Heart left ventricle (tissue), 16 donors: ENCODE measurements around the gene CD300LF. TPM values are rescaled to one million over a fixed set of nuclear protein-coding genes. Genes with fewer than 3 reads are reported as not detected.

Source experiments
- ATAC-seq, 4 donors: fragments of 200-7000 bp; cut with Tn5 transposase; one replicate each; pipeline ENCODE4 v1.9.1; 2020 to 2022; ENCODE audit warnings: moderate library complexity in 4 of 4, mild to moderate bottlenecking in 3 of 4, moderate number of reproducible peaks in 1 of 4
- DNase-seq, 5 donors: peaks; one replicate each; pipeline ENCODE4 v3.0.0-alpha.2; 2020
- H3K27ac ChIP-seq, 12 donors: fragments of 200-600 bp; sonication (generic) in 4 of 12; one replicate each; pipeline versions ENCODE4 v1.5.0 to v1.8.0; 2016 to 2022; ENCODE audit warnings: mild to moderate bottlenecking in 2 of 12
- H3K27me3 ChIP-seq, 9 donors: fragments of 200-600 bp; sonication (generic) in 2 of 9; one replicate each; pipeline versions ENCODE4 v1.5.1 to v1.8.0; 2016 to 2022; ENCODE audit warnings: mild to moderate bottlenecking in 3 of 9
- H3K36me3 ChIP-seq, 9 donors: fragments of 200-600 bp; sonication (generic) in 2 of 9; one replicate each; pipeline versions ENCODE4 v1.5.0 to v1.8.0; 2018 to 2022; ENCODE audit warnings: mild to moderate bottlenecking in 2 of 9
- H3K4me1 ChIP-seq, 12 donors: fragments of 200-600 bp; sonication (generic) in 4 of 12; one replicate each; pipeline versions ENCODE4 v1.5.0 to v1.8.0; 2016 to 2022; ENCODE audit warnings: mild to moderate bottlenecking in 3 of 12
- H3K4me3 ChIP-seq, 12 donors: fragments of 200-600 bp; sonication (generic) in 4 of 12; one replicate each; pipeline versions ENCODE4 v1.5.0 to v1.8.0; 2017 to 2022; ENCODE audit warnings: mild to moderate bottlenecking in 9 of 12, moderate library complexity in 4 of 12
- H3K9me3 ChIP-seq, 12 donors: fragments of 200-600 bp; sonication (generic) in 4 of 12; one replicate each; pipeline versions ENCODE4 v1.5.0 to v1.8.0; 2016 to 2022; ENCODE audit warnings: mild to moderate bottlenecking in 1 of 12
- CTCF ChIP-seq, 12 donors: fragments of 200-600 bp; sonication (generic) in 4 of 12; IDR thresholded peaks; one replicate each; pipeline versions ENCODE4 v1.5.0 to v1.8.0; 2018 to 2022; ENCODE audit warnings: antibody characterized with exemption in 12 of 12, mild to moderate bottlenecking in 5 of 12
- POLR2A ChIP-seq, 2 donors: fragments of 450-650 bp; IDR thresholded peaks; one replicate each; pipeline ENCODE4 v1.6.1; 2017; ENCODE audit warnings: antibody characterized with exemption in 2 of 2, mild to moderate bottlenecking in 2 of 2, moderate library complexity in 2 of 2
- WGBS, 4 donors: extraction: QIAGEN DNeasy Blood & Tissue Kit in 2 of 4; methylation state at CpG; one replicate each; pipeline versions ENCODE4 v1.1.5 to v1.1.7; 2013 to 2018; 5-methylcytosine and 5-hydroxymethylcytosine counted together
- intact Hi-C, 10 donors: fragments of 100-400 bp; cut with DNase I; formaldehyde crosslinking; loops; one replicate each; pipeline versions ENCODE4 v1.11.1 to v1.14.2; 2022
- polyA plus RNA-seq, 2 donors: library from polyadenylated mRNA; stranded (reverse); fragments of 200-250 nt; gene quantifications; one replicate each; pipeline ENCODE4 v1.2.3, GENCODE V29; 2013
- total RNA-seq, 9 donors: library from RNA; depleted of rRNA in 2 of 9; stranded (reverse); fragments of >200 nt in 2 of 9; fragmentation: NEBNext Ultra II Directional in 3 of 9; extraction: Animal tissue kit (Norgen Biotek cat#: 25700) in 3 of 9; gene quantifications; one replicate each; pipeline versions ENCODE4 v1.1.0 to v1.2.4, GENCODE V29; 2016 to 2023
- donor health status: ischemic (EF 13 %, LVEDD 7.1; RV severe dilation, severe dysfunction).
- donor health status: healthy with polysubstance abuse.
- donor health status: DM: no; HTN: yes; CAD: no.
- donor health status: DM: no; HTN: no; CAD: no.
- donor health status: ischemic (EF 25% LVEDD 6.9; RV normal size, moderate dysfunction).
- donor health status: ischemic (EF 25% LVEDD 5.7; RV mildly dilated, moderate dysfunction).
- donor health status: healthy.
- donor health status: DM: yes; HTN: yes; CAD: no.
- donor health status: ischemic (EF 35%, LVEDD 5.7; RV mildly dilated, moderate dysfunction).
- donor health status: nonischemic (EF 11% LVEDD 7.7; RV severe dilation, severe dysfunction).
- donor health status: DM: yes; HTN: yes; CAD: no.
- donor health status: PGD.
- donor health status: ischemic (EF 29% LVEDD 5.4; RV normal size, mild dysfunction).
- donor health status: nonischemic (EF 23%, LVEDD 6.1; RV moderate dilation, normal function).

CD300LF gene
- total and polyA plus RNA-seq, 11 donors, result 0.15 to 7.0 (median 0.42) TPM; not detected in 2

GRCh38 chr17:74759941-74760340 lies 47.2 kb upstream of the CD300LF start:
- Histone ChIP-seq H3K27ac (peak overlapping the region in 8 of 12 donors; percentile 6 to 70 (median 54)), H3K4me1 (peaks cover 19 to 80% (median 48%) of the 10 kb centered on the region in 12 donors), H3K27me3 (no peaks in the 10 kb centered on the region), H3K36me3 (peaks cover 0 to 9% (median 0%) of the 10 kb centered on the region in 9 donors), H3K4me3 (no peak overlapping the region), H3K9me3 (no peaks in the 10 kb centered on the region)
- 87 to 91% (median 91%) methylated on average over 10 of the region's 10 CpGs for WGBS, 4 donors
- DNase-seq (no peak), ATAC-seq (no peak)
- TF ChIP-seq CTCF (IDR thresholded peaks at IDR 0.05), result no peak
- TF ChIP-seq POLR2A (IDR thresholded peaks at IDR 0.05), result no peak
- intact Hi-C loops, result no loop called here

GRCh38 chr17:74759243-74759801 lies 46.6 kb upstream of the CD300LF start:
- H3K4me3 ChIP-seq, result peak overlapping the region in 1 of 12 donors; percentile 10
- no peak for ATAC-seq
- no peaks in the 10 kb centered on the region for H3K9me3 ChIP-seq
- TF ChIP-seq POLR2A (IDR thresholded peaks at IDR 0.05), result no peak
- no peak for TF ChIP-seq CTCF (IDR thresholded peaks at IDR 0.05)
- WGBS, 4 donors, result 77 to 85% (median 83%) methylated on average over 6 to 9 of the region's 9 CpGs
- peaks cover 19 to 83% (median 48%) of the 10 kb centered on the region in 12 donors for H3K4me1 ChIP-seq
- no peaks in the 10 kb centered on the region for H3K27me3 ChIP-seq
- peaks cover 0 to 2% (median 0%) of the 10 kb centered on the region in 9 donors for H3K36me3 ChIP-seq
- peak overlapping the region in 6 of 12 donors; percentile 1 to 67 (median 49) for H3K27ac ChIP-seq
- no peak for DNase-seq
- intact Hi-C loops, result no loop called here

- ATAC-seq (peak in 2 of 4 donors; percentile 20 to 23), DNase-seq (peak in 1 of 5 donors; percentile 54)
- WGBS, 4 donors, result 66 to 90% (median 77%) methylated on average over 2 of the region's 2 CpGs
- TF ChIP-seq POLR2A (IDR thresholded peaks at IDR 0.05) (no peak), CTCF (IDR thresholded peaks at IDR 0.05) (no peak)
- Histone ChIP-seq H3K36me3 (no peaks in the 10 kb centered on the region), H3K4me3 (peak overlapping the region in 1 of 12 donors; percentile 10), H3K4me1 (peaks cover 19 to 85% (median 48%) of the 10 kb centered on the region in 12 donors), H3K27me3 (no peaks in the 10 kb centered on the region), H3K27ac (peak overlapping the region in 8 of 12 donors; percentile 1 to 67 (median 34)), H3K9me3 (no peaks in the 10 kb centered on the region)
- intact Hi-C loops, result no loop called here
Observed at GRCh38 chr17:74758848-74759168, 46.1 kb upstream of the CD300LF start.

- peak overlapping the region in 3 of 12 donors; percentile 2 to 10 (median 9) for H3K4me3 ChIP-seq
- H3K9me3 ChIP-seq, result no peaks in the 10 kb centered on the region
- peak in 3 of 4 donors; percentile 31 to 65 (median 38) for ATAC-seq
- H3K36me3 ChIP-seq, result no peaks in the 10 kb centered on the region
- peaks cover 19 to 85% (median 48%) of the 10 kb centered on the region in 12 donors for H3K4me1 ChIP-seq
- peak in 2 of 5 donors; percentile 65 to 69 for DNase-seq
- peak overlapping the region in 11 of 12 donors; percentile 1 to 67 (median 29) for H3K27ac ChIP-seq
- H3K27me3 ChIP-seq, result no peaks in the 10 kb centered on the region
- WGBS, 4 donors, result 45 to 56% (median 49%) methylated on average over 17 to 26 of the region's 26 CpGs
- intact Hi-C loops, result no loop called here
- TF ChIP-seq POLR2A (IDR thresholded peaks at IDR 0.05) (no peak), CTCF (IDR thresholded peaks at IDR 0.05) (no peak)
Observed at GRCh38 chr17:74757931-74758847, 45.5 kb upstream of the CD300LF start.
